ENCODE data around the gene PAX2.

The PAX2 gene

GRCh38 chr10:100743626-100744135 lies 1.7 kb upstream of the PAX2 start:
- Histone ChIP-seq H3K9ac (ENCODE audit: low read length) (no peak overlapping the region), H3K27me3 (ENCODE audit: control insufficient read depth, insufficient read depth, low read length) (peaks cover 100% of the 10 kb centered on the region), H3K4me1 (ENCODE audit: control insufficient read depth, low read depth, low read length) (peaks cover 39% of the 10 kb centered on the region), H3K27ac (ENCODE audit: low read length) (no peak overlapping the region), H3K4me3 (ENCODE audit: low read length) (no peak overlapping the region), H3K9me3 (ENCODE audit: control insufficient read depth, low read depth, low read length) (no peaks in the 10 kb centered on the region), H3K36me3 (ENCODE audit: control insufficient read depth, low read depth, low read length) (no peaks in the 10 kb centered on the region)

- H3K27ac ChIP-seq (ENCODE audit: low read length): no peak overlapping the region
- no peaks in the 10 kb centered on the region for H3K36me3 ChIP-seq (ENCODE audit: control insufficient read depth, low read depth, low read length)
- H3K4me1 ChIP-seq (ENCODE audit: control insufficient read depth, low read depth, low read length): peaks cover 39% of the 10 kb centered on the region
- H3K9ac ChIP-seq (ENCODE audit: low read length): no peak overlapping the region
- H3K9me3 ChIP-seq (ENCODE audit: control insufficient read depth, low read depth, low read length): no peaks in the 10 kb centered on the region
- H3K4me3 ChIP-seq (ENCODE audit: low read length): no peak overlapping the region
- H3K27me3 ChIP-seq (ENCODE audit: control insufficient read depth, insufficient read depth, low read length): peaks cover 100% of the 10 kb centered on the region
Measured at GRCh38 chr10:100744136-100744986, 1.0 kb upstream of the PAX2 start.

DNA sequence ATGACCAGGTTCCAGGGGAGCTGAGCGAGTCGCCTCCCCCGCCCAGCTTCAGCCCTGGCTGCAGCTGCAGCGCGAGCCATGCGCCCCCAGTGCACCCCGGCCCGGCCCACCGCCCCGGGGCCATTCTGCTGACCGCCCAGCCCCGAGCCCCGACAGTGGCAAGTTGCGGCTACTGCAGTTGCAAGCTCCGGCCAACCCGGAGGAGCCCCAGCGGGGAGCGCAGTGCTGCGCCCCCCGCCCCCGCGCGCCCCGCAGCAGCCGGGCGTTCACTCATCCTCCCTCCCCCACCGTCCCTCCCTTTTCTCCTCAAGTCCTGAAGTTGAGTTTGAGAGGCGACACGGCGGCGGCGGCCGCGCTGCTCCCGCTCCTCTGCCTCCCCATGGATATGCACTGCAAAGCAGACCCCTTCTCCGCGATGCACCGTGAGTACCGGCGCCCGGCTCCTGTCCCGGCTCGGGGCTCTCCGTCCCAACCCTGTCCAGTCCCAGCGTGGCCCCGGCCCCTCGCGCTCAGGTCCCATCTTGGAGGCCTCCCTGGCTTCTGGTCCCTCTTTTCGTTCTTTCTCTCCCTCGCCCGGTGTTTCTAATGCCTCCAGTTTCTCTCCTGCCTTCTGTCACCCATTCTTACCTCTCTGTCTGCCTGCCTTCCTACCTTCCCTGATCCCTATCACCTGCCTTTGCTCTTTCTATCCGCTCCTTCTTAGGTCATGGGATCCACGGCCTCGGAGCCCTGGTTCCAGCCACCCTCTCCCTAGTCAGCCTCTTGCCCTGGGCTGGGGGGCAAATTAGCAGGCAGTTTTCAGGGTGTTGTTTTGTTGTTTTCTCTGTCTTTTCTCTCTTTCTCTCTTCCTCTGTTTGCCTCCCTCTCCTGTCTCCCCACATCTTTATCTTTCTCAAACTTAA lies 751 bp downstream of the PAX2 start:
- Histone ChIP-seq H3K9me3 (ENCODE audit: control insufficient read depth, low read depth, low read length) (no peaks in the 10 kb centered on the region), H3K9ac (ENCODE audit: low read length) (no peak overlapping the region), H3K4me3 (ENCODE audit: low read length) (peak overlapping the region; percentile 47), H3K36me3 (ENCODE audit: control insufficient read depth, low read depth, low read length) (no peaks in the 10 kb centered on the region), H3K27me3 (ENCODE audit: control insufficient read depth, insufficient read depth, low read length) (peaks cover 100% of the 10 kb centered on the region), H3K4me1 (ENCODE audit: control insufficient read depth, low read depth, low read length) (peaks cover 33% of the 10 kb centered on the region), H3K27ac (ENCODE audit: low read length) (no peak overlapping the region)

- H3K36me3 ChIP-seq (ENCODE audit: control insufficient read depth, low read depth, low read length): no peaks in the 10 kb centered on the region
- H3K4me1 ChIP-seq (ENCODE audit: control insufficient read depth, low read depth, low read length): peaks cover 25% of the 10 kb centered on the region
- H3K27ac ChIP-seq (ENCODE audit: low read length): no peak overlapping the region
- peaks cover 100% of the 10 kb centered on the region for H3K27me3 ChIP-seq (ENCODE audit: control insufficient read depth, insufficient read depth, low read length)
- no peak overlapping the region for H3K4me3 ChIP-seq (ENCODE audit: low read length)
- H3K9me3 ChIP-seq (ENCODE audit: control insufficient read depth, low read depth, low read length): no peaks in the 10 kb centered on the region
- no peak overlapping the region for H3K9ac ChIP-seq (ENCODE audit: low read length)
Measured at GRCh38 chr10:100746784-100747455, 1.5 kb downstream of the PAX2 start.

- H3K36me3 ChIP-seq (ENCODE audit: control insufficient read depth, low read depth, low read length): no peaks in the 10 kb centered on the region
- H3K9ac ChIP-seq (ENCODE audit: low read length): no peak overlapping the region
- peaks cover 19% of the 10 kb centered on the region for H3K4me1 ChIP-seq (ENCODE audit: control insufficient read depth, low read depth, low read length)
- peaks cover 100% of the 10 kb centered on the region for H3K27me3 ChIP-seq (ENCODE audit: control insufficient read depth, insufficient read depth, low read length)
- no peak overlapping the region for H3K27ac ChIP-seq (ENCODE audit: low read length)
- H3K4me3 ChIP-seq (ENCODE audit: low read length): peak overlapping the region; percentile 5
- no peaks in the 10 kb centered on the region for H3K9me3 ChIP-seq (ENCODE audit: control insufficient read depth, low read depth, low read length)
Measured at GRCh38 chr10:100747456-100748230, 2.3 kb downstream of the PAX2 start.

GRCh38 chr10:100748231-100749058 lies 3.1 kb downstream of the PAX2 start:
- no peaks in the 10 kb centered on the region for H3K9me3 ChIP-seq (ENCODE audit: control insufficient read depth, low read depth, low read length)
- H3K36me3 ChIP-seq (ENCODE audit: control insufficient read depth, low read depth, low read length): no peaks in the 10 kb centered on the region
- no peak overlapping the region for H3K27ac ChIP-seq (ENCODE audit: low read length)
- H3K4me3 ChIP-seq (ENCODE audit: low read length): peak overlapping the region; percentile 5
- H3K9ac ChIP-seq (ENCODE audit: low read length): no peak overlapping the region
- peaks cover 100% of the 10 kb centered on the region for H3K27me3 ChIP-seq (ENCODE audit: control insufficient read depth, insufficient read depth, low read length)
- peaks cover 14% of the 10 kb centered on the region for H3K4me1 ChIP-seq (ENCODE audit: control insufficient read depth, low read depth, low read length)

- Histone ChIP-seq H3K9ac (ENCODE audit: low read length) (no peak overlapping the region), H3K36me3 (ENCODE audit: control insufficient read depth, low read depth, low read length) (no peaks in the 10 kb centered on the region), H3K4me1 (ENCODE audit: control insufficient read depth, low read depth, low read length) (peaks cover 14% of the 10 kb centered on the region), H3K27ac (ENCODE audit: low read length) (no peak overlapping the region), H3K4me3 (ENCODE audit: low read length) (no peak overlapping the region), H3K9me3 (ENCODE audit: control insufficient read depth, low read depth, low read length) (no peaks in the 10 kb centered on the region), H3K27me3 (ENCODE audit: control insufficient read depth, insufficient read depth, low read length) (peaks cover 100% of the 10 kb centered on the region)
Measured at GRCh38 chr10:100749059-100749308, 3.6 kb downstream of the PAX2 start.

- Histone ChIP-seq H3K9ac (ENCODE audit: low read length) (no peak overlapping the region), H3K27ac (ENCODE audit: low read length) (no peak overlapping the region), H3K4me3 (ENCODE audit: low read length) (no peak overlapping the region), H3K9me3 (ENCODE audit: control insufficient read depth, low read depth, low read length) (no peaks in the 10 kb centered on the region), H3K4me1 (ENCODE audit: control insufficient read depth, low read depth, low read length) (peaks cover 14% of the 10 kb centered on the region), H3K27me3 (ENCODE audit: control insufficient read depth, insufficient read depth, low read length) (peaks cover 100% of the 10 kb centered on the region), H3K36me3 (ENCODE audit: control insufficient read depth, low read depth, low read length) (no peaks in the 10 kb centered on the region)
Measured at GRCh38 chr10:100749309-100750217, 4.2 kb downstream of the PAX2 start.

DNA sequence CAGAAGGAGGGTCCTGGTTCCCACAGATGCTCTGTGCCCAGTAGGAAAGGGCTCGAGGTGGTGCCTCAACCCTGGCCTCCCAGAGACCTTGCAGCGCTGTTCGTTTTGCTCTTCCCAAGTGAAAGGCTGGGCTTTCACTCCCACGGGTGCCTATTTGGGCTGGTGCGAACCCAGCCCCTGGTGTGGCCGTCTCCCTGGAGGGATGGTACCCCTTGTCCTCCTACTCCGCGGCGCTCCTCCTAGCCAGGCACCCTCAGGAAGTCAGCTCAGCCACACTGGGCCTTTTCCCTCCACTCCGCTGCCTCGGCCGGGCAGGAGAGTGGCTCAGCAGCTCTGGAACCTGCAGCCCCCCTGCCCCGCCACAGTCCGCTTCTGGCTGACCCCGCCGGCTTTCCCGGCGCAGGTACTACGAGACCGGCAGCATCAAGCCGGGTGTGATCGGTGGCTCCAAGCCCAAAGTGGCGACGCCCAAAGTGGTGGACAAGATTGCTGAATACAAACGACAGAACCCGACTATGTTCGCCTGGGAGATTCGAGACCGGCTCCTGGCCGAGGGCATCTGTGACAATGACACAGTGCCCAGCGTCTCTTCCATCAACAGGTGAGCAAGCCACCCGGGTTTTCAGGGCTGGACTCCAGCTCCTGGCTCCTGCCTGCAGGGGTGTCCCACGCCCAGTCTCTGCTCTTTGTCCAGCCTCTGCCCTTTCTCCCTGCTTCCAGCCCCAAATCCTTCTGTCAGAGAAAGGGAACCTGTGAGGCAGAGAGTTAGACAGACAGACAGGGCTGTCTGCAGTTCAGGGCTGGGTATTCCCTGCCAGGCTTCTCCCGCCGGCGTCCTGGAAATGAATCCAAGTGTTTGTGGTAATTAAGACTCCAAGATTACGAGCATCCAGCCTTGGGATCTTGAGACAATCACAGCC lies 5.2 kb downstream of the PAX2 start:
- Histone ChIP-seq H3K9me3 (ENCODE audit: control insufficient read depth, low read depth, low read length) (no peaks in the 10 kb centered on the region), H3K36me3 (ENCODE audit: control insufficient read depth, low read depth, low read length) (no peaks in the 10 kb centered on the region), H3K9ac (ENCODE audit: low read length) (no peak overlapping the region), H3K27ac (ENCODE audit: low read length) (no peak overlapping the region), H3K4me1 (ENCODE audit: control insufficient read depth, low read depth, low read length) (peaks cover 14% of the 10 kb centered on the region), H3K27me3 (ENCODE audit: control insufficient read depth, insufficient read depth, low read length) (peaks cover 100% of the 10 kb centered on the region), H3K4me3 (ENCODE audit: low read length) (no peak overlapping the region)
